OCI-LY3 (cell line): ENCODE data around the gene CDR2.

Experiments
- H2AFZ ChIP-seq: fragments of 200-600, 300-600 bp; shearing (Covaris generic); 2 replicates; pipeline ENCODE4 v1.6.0; 2014; ENCODE audit warnings: antibody characterized with exemption, low read depth, low read length
- H3K27ac ChIP-seq: fragments of 200-600, 300-600 bp; sonication (generic); 2 replicates; pipeline ENCODE4 v1.5.1; 2014; ENCODE audit warnings: mild to moderate bottlenecking, low read length, moderate library complexity, mixed read lengths
- H3K27me3 ChIP-seq: fragments of 200-600, 300-600 bp; sonication (generic); 2 replicates; pipeline ENCODE4 v1.6.1; 2014; ENCODE audit warnings: low read depth, low read length, mixed read lengths
- H3K36me3 ChIP-seq: fragments of 200-600, 300-600 bp; sonication (generic); replicated peaks from 2 replicates; pipeline ENCODE3; 2014; ENCODE audit warnings: low read depth, low read length, mixed read lengths
- H3K4me1 ChIP-seq: fragments of 300-600, 200-600 bp; sonication (generic); 2 replicates; pipeline ENCODE4 v1.6.1; 2014; ENCODE audit warnings: low read length, mixed read lengths
- H3K4me2 ChIP-seq: fragments of 200-600, 300-600 bp; sonication (generic); 2 replicates; pipeline ENCODE4 v1.6.1; 2014; ENCODE audit warnings: low read length, mixed read lengths
- H3K4me3 ChIP-seq: fragments of 300-600, 200-600 bp; sonication (generic); 2 replicates; pipeline ENCODE4 v1.5.1; 2014; ENCODE audit warnings: antibody characterized with exemption, mild to moderate bottlenecking, low read length, moderate library complexity
- H3K79me2 ChIP-seq: fragments of 300-600, 200-600 bp; shearing (Covaris generic); 2 replicates; pipeline ENCODE4 v1.6.1; 2014; ENCODE audit warnings: mild to moderate bottlenecking, low read length, mixed read lengths
- H3K9ac ChIP-seq: fragments of 300-600, 200-600 bp; shearing (Covaris generic); 2 replicates; pipeline ENCODE4 v1.6.0; 2014; ENCODE audit warnings: mild to moderate bottlenecking, low read length, moderate library complexity
- H3K9me3 ChIP-seq: fragments of 200-600, 300-600 bp; shearing (Covaris generic); 2 replicates; pipeline ENCODE4 v1.6.1; 2014; ENCODE audit warnings: low read length, mixed read lengths; ENCODE audit not compliant: insufficient read depth
- H4K20me1 ChIP-seq: fragments of 200-600, 300-600 bp; sonication (generic); 2 replicates; pipeline ENCODE4 v1.6.1; 2016; ENCODE audit warnings: low read length, mixed read lengths; ENCODE audit not compliant: insufficient read depth
- EZH2phosphoT487 ChIP-seq: fragments of 200-600 bp; shearing (Covaris generic); IDR thresholded peaks from 2 replicates; pipeline ENCODE4 v1.6.1; 2018; ENCODE audit warnings: antibody characterized with exemption, mixed run types, low read depth
- TF ChIP-seq, protein P1 (sequence below): fragments of 200-600, 300-600 bp; sonication (generic); IDR thresholded peaks from 2 replicates; pipeline ENCODE4 v1.5.1; 2014; ENCODE audit warnings: antibody characterized with exemption, low read length, low read depth

CDR2 gene

DNA sequence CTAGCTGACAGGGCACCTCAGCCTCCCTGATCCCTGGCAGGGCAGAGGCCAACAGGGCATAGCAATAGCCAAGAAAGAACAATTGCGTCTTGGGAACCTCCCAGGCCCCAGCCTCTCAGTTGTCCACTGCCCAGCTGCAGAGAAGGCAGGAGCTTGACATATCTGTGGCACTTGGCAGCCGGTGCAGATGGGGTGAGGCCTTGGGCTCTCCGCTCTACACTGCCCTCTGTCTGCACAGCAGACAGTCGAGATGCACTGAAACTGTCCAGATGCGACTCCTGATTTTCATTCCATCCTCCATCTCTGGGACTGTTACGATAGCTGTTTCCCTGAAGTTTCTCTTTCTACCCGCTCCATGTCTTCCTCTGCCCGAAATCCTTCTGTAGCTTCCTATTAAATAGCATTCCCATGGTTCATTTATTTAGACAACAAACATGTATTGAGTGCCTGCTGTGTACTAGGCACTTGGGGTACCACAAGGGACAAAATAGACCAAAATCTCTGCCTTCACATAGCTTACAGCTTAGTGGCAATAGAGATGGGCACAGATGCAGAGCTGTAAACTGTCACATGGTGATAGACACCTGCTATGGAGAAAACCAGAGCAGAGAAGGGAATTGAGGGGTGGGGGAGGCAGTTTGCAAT, 73.9 kb downstream of the CDR2 start:
- H3K4me1 ChIP-seq: peaks cover 12% of the 10 kb centered on the region
- H4K20me1 ChIP-seq: peaks cover 54% of the 10 kb centered on the region
- peaks cover 22% of the 10 kb centered on the region for H3K36me3 ChIP-seq
- H3K9ac ChIP-seq: no peak overlapping the region
- H3K79me2 ChIP-seq: peaks cover 81% of the 10 kb centered on the region
- H3K27ac ChIP-seq: no peak overlapping the region
- TF ChIP-seq EZH2phosphoT487: no peak
- TF ChIP-seq, protein P1, sequence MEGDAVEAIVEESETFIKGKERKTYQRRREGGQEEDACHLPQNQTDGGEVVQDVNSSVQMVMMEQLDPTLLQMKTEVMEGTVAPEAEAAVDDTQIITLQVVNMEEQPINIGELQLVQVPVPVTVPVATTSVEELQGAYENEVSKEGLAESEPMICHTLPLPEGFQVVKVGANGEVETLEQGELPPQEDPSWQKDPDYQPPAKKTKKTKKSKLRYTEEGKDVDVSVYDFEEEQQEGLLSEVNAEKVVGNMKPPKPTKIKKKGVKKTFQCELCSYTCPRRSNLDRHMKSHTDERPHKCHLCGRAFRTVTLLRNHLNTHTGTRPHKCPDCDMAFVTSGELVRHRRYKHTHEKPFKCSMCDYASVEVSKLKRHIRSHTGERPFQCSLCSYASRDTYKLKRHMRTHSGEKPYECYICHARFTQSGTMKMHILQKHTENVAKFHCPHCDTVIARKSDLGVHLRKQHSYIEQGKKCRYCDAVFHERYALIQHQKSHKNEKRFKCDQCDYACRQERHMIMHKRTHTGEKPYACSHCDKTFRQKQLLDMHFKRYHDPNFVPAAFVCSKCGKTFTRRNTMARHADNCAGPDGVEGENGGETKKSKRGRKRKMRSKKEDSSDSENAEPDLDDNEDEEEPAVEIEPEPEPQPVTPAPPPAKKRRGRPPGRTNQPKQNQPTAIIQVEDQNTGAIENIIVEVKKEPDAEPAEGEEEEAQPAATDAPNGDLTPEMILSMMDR: peak; percentile 68
- no peaks in the 10 kb centered on the region for H3K27me3 ChIP-seq
- peak overlapping the region; percentile 18; the same call in 1 of the 2 replicates for H3K4me2 ChIP-seq
- H3K4me3 ChIP-seq: peak overlapping the region; percentile 23; the same call in 1 of the 2 replicates
- no peaks in the 10 kb centered on the region for H3K9me3 ChIP-seq
- H2AFZ ChIP-seq: no peak overlapping the region

DNA sequence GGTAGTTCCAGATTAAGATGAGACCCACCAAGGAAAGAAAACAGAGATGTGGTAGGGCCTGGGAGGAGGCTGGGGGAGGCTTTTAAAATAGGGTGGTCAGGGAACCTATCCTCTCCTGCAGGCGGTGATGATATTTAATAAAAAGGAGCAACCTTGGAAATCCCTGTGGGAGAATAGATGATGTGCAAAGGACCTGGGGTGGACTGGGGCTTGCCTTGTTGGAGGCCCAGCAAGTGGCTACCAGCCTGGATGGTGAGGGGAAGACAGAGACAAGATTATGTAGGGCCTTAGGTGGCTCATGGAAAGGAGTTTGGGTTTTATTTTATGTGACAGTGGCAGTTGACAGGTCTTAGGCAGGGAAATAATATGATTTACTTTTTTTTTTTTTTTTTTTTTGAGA, 75.4 kb downstream of the CDR2 start:
- Histone ChIP-seq H3K36me3 (peaks cover 10% of the 10 kb centered on the region), H3K9ac (no peak overlapping the region), H3K27me3 (no peaks in the 10 kb centered on the region), H3K4me2 (peak overlapping the region; percentile 90), H3K9me3 (no peaks in the 10 kb centered on the region), H3K4me3 (peak overlapping the region; percentile 99), H3K79me2 (peaks cover 66% of the 10 kb centered on the region), H3K27ac (peak overlapping the region; percentile 89), H2AFZ (no peak overlapping the region), H3K4me1 (peaks cover 12% of the 10 kb centered on the region), H4K20me1 (peaks cover 43% of the 10 kb centered on the region)
- TF ChIP-seq EZH2phosphoT487: no peak
- TF ChIP-seq, protein P1: no peak

DNA sequence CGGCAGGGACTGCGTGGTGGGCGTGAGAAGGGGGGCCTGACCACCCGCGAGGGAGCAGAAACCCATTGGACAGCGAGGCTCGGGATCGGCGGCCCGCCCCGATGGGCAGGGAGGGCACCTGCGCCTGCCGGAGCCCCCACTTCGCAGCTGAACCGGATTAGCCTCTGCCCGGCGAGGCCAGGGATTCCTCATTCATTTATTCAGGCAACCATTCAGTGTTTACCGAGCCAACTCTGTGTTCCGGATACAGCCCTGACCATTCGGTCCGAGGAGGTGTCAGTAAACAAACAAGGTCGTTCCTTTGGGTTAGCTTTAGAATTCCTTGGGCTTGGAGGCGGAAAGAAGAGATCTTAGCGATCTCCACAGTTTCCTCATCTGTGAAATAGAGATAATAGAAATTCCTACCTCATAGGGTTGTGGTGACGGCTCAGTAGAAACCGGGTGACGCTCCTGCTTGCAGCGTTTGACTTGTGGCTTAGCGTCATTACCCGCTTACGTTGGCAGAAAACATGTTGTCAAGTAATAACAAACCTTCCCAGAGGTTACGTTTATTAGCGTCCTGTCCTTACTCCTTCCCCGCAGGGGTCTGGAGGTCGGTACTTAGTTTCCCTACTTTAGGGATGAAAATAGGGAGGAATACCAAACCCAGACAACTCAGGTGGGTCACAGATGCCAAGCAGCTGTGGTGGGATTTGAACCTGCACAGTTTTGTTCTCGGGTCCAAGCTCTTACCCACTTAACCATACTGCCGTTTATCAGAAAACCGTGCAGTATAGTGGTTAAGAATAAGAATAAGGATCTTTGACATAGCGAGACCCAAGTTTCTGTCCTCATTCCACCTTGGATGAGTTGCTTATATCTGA, 76.3 kb downstream of the CDR2 start:
- TF ChIP-seq EZH2phosphoT487: no peak
- TF ChIP-seq, protein P1: no peak
- peaks cover 59% of the 10 kb centered on the region for H3K79me2 ChIP-seq
- peak overlapping the region; percentile 90 for H3K4me2 ChIP-seq
- H3K9ac ChIP-seq: peak overlapping the region; percentile 92
- peak overlapping the region; percentile 99 for H3K4me3 ChIP-seq
- peaks cover 8% of the 10 kb centered on the region for H3K36me3 ChIP-seq
- H2AFZ ChIP-seq: no peak overlapping the region
- peaks cover 12% of the 10 kb centered on the region for H3K4me1 ChIP-seq
- no peaks in the 10 kb centered on the region for H3K27me3 ChIP-seq
- H3K27ac ChIP-seq: peak overlapping the region; percentile 89
- H3K9me3 ChIP-seq: no peaks in the 10 kb centered on the region
- peaks cover 43% of the 10 kb centered on the region for H4K20me1 ChIP-seq

DNA sequence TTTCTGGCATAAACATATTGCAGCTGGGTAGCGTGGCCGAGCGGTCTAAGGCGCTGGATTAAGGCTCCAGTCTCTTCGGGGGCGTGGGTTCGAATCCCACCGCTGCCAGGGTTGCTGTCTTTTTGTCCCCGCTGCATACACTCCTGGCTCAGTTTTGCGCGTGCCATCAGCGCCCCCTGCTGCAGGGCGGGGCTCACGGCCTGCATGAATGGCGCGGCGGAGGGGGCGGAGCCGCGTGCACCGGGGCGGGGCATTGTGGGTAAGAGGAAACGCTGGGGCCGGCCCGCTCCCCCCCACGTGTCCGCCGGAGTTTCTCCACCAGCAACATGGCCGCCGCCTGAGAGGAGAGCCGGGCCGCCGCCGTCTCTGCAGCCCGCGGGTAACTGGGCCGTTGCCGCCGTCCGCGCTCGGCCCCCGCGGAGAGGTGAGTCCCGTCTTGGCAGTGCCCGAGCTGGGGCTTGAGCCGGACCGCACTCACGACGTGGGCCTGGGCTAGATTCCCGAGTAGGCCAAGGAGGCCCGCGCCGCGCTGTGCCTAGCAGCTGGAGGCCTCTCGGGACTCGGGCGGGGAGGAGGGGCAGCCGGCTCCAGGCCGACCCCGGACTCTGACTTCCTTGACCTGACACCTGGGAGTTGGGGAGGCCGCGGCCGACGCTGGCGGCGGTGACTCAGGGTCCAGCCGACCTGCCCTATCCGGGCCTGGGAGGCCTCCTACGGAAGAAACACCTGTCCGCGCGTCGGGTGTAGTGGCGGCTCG, 77.1 kb downstream of the CDR2 start, which contains the start of gene POLR3E:
TSS of gene POLR3E (plus strand) at position 296 of the 757 bp plus-strand sequence. CDS start 5,560 bp downstream, outside the sequence.
- H4K20me1 ChIP-seq: peaks cover 38% of the 10 kb centered on the region
- peak within 1 kb of the TSS; percentile 92 for H3K9ac ChIP-seq
- TF ChIP-seq, protein P1: peak; percentile 75
- TF ChIP-seq EZH2phosphoT487: no peak
- peak within 1 kb of the TSS; percentile 71 for H2AFZ ChIP-seq
- H3K27me3 ChIP-seq: no peaks in the 10 kb centered on the region
- H3K4me2 ChIP-seq: peak within 1 kb of the TSS; percentile 90
- H3K9me3 ChIP-seq: no peaks in the 10 kb centered on the region
- peaks cover 4% of the 10 kb centered on the region for H3K36me3 ChIP-seq
- peaks cover 12% of the 10 kb centered on the region for H3K4me1 ChIP-seq
- H3K4me3 ChIP-seq: peak within 1 kb of the TSS; percentile 99
- H3K79me2 ChIP-seq: peaks cover 51% of the 10 kb centered on the region
- peak within 1 kb of the TSS; percentile 89 for H3K27ac ChIP-seq
